Smooth muscle cell (in vitro differentiated cells): ENCODE data around the gene TMEM191C. TPM values are rescaled to one million over a fixed set of nuclear protein-coding genes. Genes with fewer than 3 reads are reported as not detected.
"Not testable (repeated sequence)": the region's sequence is repeated elsewhere in the genome, so short reads cannot be mapped to it uniquely, and the experiment has no call there.

Source experiments
- DNase-seq: peaks from one replicate; lab custom pipeline; 2025; ENCODE audit not compliant: unreplicated experiment; lab: John Stamatoyannopoulos, UW
- H2AFZ ChIP-seq: fragments of 200-600 bp; sonication (generic); 2 replicates; pipeline ENCODE4 v1.6.0; 2016; ENCODE audit warnings: antibody characterized with exemption, low read depth, mild to moderate bottlenecking
- H3F3A ChIP-seq: fragments of 200-600 bp; sonication (generic); 2 replicates; pipeline ENCODE4 v1.6.0; 2017; ENCODE audit warnings: antibody characterized with exemption, low read depth
- H3K27ac ChIP-seq: fragments of 200-600 bp; sonication (generic); 2 replicates; pipeline ENCODE4 v1.5.1; 2016; ENCODE audit warnings: low read depth, mild to moderate bottlenecking
- H3K27me3 ChIP-seq: fragments of 200-600 bp; sonication (generic); 2 replicates; pipeline ENCODE4 v1.6.1; 2016; ENCODE audit warnings: low read depth, mild to moderate bottlenecking
- H3K36me3 ChIP-seq: fragments of 200-600 bp; sonication (generic); 2 replicates; pipeline ENCODE4 v1.5.1; 2016; ENCODE audit warnings: low read depth
- H3K4me1 ChIP-seq: fragments of 200-600 bp; sonication (generic); 2 replicates; pipeline ENCODE4 v1.5.1; 2016; ENCODE audit warnings: low read depth
- H3K4me2 ChIP-seq: fragments of 200-600 bp; sonication (generic); 2 replicates; pipeline ENCODE4 v1.6.0; 2016; ENCODE audit warnings: mild to moderate bottlenecking
- H3K4me3 ChIP-seq: fragments of 200-600 bp; sonication (generic); 2 replicates; pipeline ENCODE4 v1.5.1; 2016; ENCODE audit warnings: mild to moderate bottlenecking
- H3K79me2 ChIP-seq: fragments of 200-600 bp; sonication (generic); 2 replicates; pipeline ENCODE4 v1.6.0; 2016; ENCODE audit warnings: low read depth, mild to moderate bottlenecking
- H3K9ac ChIP-seq: fragments of 200-600 bp; sonication (generic); 2 replicates; pipeline ENCODE4 v1.6.0; 2016; ENCODE audit warnings: low read depth
- H3K9me3 ChIP-seq: fragments of 200-600 bp; sonication (generic); replicated peaks from 2 replicates; pipeline ENCODE4 v1.5.1; 2016; ENCODE audit warnings: low read depth
- H4K20me1 ChIP-seq: fragments of 200-600 bp; sonication (generic); 2 replicates; pipeline ENCODE4 v1.6.0; 2016; ENCODE audit warnings: low read depth
- WGBS: methylation state at CpG from one replicate; pipeline ENCODE4 v1.1.7; 2016; ENCODE audit warnings: low lambda C conversion rate; 5-methylcytosine and 5-hydroxymethylcytosine counted together
- polyA plus RNA-seq: library from polyadenylated mRNA; unstranded; fragments of >200 nt; fragmentation: Nextera tagmentation; extraction: Ambion mirVana; gene quantifications from 2 replicates; pipeline ENCODE4 v1.2.1, GENCODE V29; 2016
- total RNA-seq: library from RNA; depleted of rRNA; stranded (reverse); fragments of >200 nt; gene quantifications from 2 replicates; pipeline ENCODE4 v1.2.3, GENCODE V29; 2014

TMEM191C gene
- total RNA-seq (0.40 and 3.2 TPM in 2 replicates), polyA plus RNA-seq (1.4 and 6.0 TPM in 2 replicates)

DNA sequence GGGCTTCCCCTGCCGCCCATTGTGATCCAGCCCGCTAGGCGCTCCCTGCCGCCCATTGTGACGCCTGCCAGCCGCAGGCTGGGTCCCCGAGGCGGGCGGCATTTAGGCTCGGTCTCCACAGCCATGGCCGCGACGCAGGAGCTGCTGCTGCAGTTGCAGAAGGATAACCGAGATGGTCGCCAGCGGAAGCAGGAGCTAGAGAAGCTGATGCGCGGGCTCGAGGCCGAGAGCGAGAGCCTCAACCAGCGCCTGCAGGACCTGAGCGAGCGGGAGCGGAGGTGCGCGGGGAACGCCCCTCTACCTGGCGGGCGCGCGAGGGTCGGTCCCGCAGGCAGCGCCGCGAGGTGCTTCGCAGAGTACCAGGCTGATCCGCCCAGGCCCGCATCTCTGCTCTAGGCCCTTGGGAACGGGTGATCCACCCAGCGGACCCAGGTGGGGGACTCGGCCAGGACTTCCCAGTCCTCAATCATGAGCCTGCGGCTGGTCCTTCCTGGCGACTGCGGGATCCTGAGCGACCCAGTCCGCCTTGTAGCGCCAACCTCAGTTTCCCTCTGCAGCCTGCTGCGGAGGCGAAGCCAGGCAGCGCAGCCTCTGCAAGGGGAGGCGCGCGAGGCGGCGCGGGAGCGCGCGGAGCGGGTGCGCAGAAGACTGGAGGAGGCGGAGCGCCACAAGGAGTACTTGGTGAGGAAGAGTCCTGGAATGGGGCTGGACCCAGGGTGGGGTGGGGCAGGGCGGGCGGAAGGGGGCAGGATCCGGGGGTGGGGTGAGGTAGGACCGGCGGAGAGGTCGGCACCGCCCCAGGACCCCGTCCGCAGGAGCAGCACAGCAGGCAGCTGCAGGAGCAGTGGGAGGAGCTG, at the start of gene TMEM191C:
Gene TMEM191C (plus strand): TSS at position 51 of the 857 bp plus-strand sequence. CDS start 73 bp downstream, at position 124.
- WGBS = no CpG with 5 or more reads among the region's 74 CpGs
- peak within 1 kb of the TSS; percentile 40 for H3K4me2 ChIP-seq

DNA sequence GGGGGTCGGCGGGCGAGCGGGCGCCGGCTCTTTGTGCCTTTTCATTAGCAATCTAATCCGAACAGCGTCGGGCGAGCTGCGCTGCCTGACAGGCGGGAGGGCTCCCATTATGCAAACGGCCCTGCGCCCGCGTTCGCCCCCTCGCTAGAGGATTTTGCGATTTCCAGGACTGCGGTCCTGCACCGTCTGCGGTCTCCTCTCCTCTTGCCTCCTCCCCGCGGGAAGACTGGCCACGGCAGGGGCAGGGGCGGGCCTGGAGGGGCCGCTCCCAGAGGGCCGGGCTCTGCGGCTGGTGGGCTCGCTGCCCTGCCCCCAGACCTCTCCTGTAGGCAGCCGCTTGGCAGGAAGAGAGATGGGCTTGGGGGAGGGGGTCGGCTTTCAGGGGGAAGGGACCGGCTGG, 49.3 kb upstream of the TMEM191C start:
- H3K27me3 ChIP-seq, H4K20me1 ChIP-seq, DNase-seq, H3K36me3 ChIP-seq, H3K9ac ChIP-seq, H3K9me3 ChIP-seq, H3K4me1 ChIP-seq, H2AFZ ChIP-seq, H3K79me2 ChIP-seq, H3F3A ChIP-seq: not testable (repeated sequence)
- peak overlapping the region; percentile 56 for H3K4me3 ChIP-seq
- peak overlapping the region; percentile 52 for H3K27ac ChIP-seq
- 3% methylated on average over 24 of the region's 33 CpGs for WGBS
- peak overlapping the region; percentile 78 for H3K4me2 ChIP-seq

More for the DNA sequence above, at the start of gene TMEM191C:
- DNase-seq, H3K9ac ChIP-seq, H3F3A ChIP-seq, H3K36me3 ChIP-seq, H3K4me1 ChIP-seq, H3K27ac ChIP-seq, H4K20me1 ChIP-seq, H3K79me2 ChIP-seq, H2AFZ ChIP-seq, H3K27me3 ChIP-seq, H3K9me3 ChIP-seq: not testable (repeated sequence)
- peak within 1 kb of the TSS; percentile 42 for H3K4me3 ChIP-seq

DNA sequence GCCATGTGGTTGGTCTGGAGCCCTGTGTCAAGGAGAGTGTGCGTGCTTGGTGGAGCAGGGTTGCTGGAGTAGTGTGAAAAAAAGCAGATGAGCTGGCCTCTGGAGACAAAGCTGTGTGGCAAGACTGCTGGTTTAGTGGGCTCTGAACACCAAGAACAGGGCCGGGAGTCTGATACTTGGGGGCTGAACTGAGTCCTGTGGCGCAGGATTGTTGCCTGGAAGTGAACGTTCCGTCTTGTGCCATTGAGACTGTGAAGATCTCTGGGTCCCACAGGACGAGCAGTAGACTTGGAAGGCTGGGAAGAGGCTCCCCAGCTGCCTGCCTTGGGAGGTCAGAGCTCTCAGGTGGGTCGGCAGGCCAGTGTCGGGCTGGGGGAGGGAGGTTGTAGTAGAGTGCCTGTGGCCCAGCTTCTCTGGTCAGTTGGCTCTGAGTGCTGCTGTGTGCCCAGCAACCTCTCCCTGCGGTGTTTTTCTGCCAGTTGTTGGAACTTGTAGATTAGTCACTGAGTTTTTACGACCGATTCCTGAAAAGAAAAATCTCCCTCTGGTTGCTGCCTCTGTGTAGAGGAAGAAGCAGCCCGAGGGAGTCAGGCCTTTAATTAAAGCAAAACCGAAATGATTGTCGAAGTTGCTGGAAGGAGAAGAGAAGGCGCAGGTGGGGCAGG, 48.1 kb upstream of the TMEM191C start:
- Histone ChIP-seq H3K4me2 (peak overlapping the region; percentile 42), H3K27ac (peak overlapping the region; percentile 84), H3K4me3 (peak overlapping the region; percentile 23)
- not testable (repeated sequence) for H3K27me3 ChIP-seq, H3K4me1 ChIP-seq, H3K79me2 ChIP-seq, DNase-seq, H3K36me3 ChIP-seq, H2AFZ ChIP-seq, H3K9me3 ChIP-seq, H3K9ac ChIP-seq, H4K20me1 ChIP-seq, H3F3A ChIP-seq
- WGBS = 20% methylated on average over 5 of the region's 15 CpGs

DNA sequence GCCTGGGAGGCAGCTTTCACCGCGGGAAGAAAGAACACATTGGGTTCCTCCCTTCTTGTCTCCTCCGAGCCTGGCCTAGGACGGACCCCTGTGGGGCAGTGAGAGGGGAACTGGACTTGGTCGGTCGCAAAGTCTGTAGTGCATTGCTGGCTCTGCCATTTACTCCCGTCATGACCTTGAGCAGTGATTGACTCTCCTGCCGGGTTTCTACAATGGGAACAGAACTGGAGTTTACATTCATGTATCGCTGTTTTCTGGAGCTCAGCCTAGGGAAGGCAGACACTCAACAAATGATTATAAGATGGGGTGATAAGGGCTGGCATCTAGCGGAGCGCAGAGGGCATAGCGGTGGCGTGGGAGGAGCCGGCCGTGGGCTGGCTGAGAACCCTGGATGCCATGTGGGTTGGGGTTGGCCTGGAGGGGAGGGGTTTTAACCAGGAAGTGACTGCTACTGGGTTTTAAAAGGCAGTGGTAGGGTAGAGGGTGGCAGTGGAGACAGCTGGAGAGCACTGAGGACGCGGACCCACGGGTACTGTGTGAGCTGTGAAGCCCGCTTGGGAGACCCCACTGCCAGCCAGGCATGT, 46.9 kb upstream of the TMEM191C start:
- DNase-seq, H3K9me3 ChIP-seq, H2AFZ ChIP-seq, H3K79me2 ChIP-seq, H3K27me3 ChIP-seq, H4K20me1 ChIP-seq, H3K36me3 ChIP-seq, H3K4me1 ChIP-seq, H3K9ac ChIP-seq, H3F3A ChIP-seq: not testable (repeated sequence)
- Histone ChIP-seq H3K4me3 (peak overlapping the region; percentile 32), H3K4me2 (peak overlapping the region; percentile 77), H3K27ac (peak overlapping the region; percentile 49)
- WGBS = 7% methylated on average over 8 of the region's 19 CpGs

DNA sequence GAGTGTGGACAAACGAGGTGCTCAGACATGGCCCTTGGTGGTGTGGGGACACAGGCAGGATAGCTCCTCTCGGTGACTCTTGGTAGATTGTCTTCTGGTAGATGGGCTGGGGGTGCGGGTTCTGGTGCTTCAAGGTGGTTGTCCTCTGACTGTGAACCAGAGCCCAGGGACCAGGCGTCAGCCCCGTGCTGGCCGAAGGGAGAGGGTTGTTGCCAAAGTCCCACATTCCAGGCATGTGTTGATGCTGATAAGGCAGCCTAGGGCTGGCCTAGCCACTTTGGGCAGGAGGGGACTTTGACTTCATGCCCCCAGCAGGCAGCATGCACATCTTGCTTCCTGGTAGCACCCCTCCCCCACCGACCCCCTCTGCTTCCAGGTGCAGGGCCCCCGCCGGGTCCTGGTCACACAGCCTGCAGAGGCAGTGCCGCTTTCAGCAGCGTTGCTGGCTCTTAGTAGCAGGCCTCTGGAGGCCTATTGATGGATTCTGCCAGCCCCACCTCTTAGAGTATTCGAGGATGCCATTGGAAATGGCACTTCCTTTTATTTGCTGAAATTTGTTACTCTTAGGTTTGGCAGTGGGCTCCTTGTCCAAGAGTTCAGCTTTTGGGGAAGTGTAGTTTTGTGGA, 43.0 kb upstream of the TMEM191C start:
- not testable (repeated sequence) for H3K79me2 ChIP-seq, H3F3A ChIP-seq, H3K4me2 ChIP-seq, H3K9me3 ChIP-seq, H3K27me3 ChIP-seq, H2AFZ ChIP-seq, H3K4me3 ChIP-seq, H3K9ac ChIP-seq, H3K4me1 ChIP-seq, DNase-seq, H3K36me3 ChIP-seq, H3K27ac ChIP-seq, H4K20me1 ChIP-seq
- no CpG with 5 or more reads among the region's 12 CpGs for WGBS

DNA sequence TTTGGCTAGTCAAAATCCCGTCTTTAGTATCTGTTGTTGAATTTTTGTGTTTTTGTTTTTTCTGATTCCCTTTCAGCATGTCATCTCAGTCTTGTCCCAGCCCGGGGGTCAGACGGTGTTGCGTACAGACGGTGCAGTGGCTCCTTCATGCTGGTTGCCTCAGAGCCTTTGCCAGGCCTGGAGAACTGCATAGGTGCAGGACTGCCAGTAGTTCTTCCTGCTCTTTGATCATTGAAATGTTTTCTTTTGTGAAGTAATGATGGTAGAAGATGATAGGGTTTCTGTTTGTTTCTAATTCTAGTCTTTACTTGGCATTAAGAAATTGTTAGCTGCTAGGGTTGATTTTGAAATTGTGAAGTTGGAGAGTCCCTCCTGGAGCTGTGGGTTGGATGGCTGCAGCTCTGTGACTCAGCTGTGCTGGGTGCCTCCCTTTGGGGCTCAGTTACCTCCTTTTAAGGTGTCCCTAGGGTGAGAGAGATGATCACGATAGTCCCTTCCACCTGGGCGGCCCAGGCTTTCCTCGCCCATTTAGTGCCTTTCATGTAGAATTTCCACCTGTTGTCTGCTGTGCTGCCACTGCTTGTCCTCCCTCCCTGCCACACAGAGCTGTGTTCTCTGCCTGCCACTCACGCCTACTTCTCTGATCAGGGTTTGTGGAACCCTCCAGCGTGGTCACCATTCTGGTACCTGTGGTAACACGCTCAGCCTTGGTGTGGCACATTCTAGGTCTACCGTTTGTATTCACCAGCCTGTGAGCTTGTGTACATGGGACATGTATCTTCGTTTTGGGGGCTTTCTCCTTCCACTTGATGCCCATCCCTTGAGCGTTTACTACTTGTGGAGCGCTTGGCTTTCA, 32.6 kb upstream of the TMEM191C start:
- not testable (repeated sequence) for H3K27me3 ChIP-seq, H3K9me3 ChIP-seq, DNase-seq, H3K4me2 ChIP-seq, H3K79me2 ChIP-seq, H4K20me1 ChIP-seq, H3K4me1 ChIP-seq, H2AFZ ChIP-seq, H3K36me3 ChIP-seq, H3F3A ChIP-seq, H3K27ac ChIP-seq, H3K9ac ChIP-seq, H3K4me3 ChIP-seq
- no CpG with 5 or more reads among the region's 15 CpGs for WGBS

DNA sequence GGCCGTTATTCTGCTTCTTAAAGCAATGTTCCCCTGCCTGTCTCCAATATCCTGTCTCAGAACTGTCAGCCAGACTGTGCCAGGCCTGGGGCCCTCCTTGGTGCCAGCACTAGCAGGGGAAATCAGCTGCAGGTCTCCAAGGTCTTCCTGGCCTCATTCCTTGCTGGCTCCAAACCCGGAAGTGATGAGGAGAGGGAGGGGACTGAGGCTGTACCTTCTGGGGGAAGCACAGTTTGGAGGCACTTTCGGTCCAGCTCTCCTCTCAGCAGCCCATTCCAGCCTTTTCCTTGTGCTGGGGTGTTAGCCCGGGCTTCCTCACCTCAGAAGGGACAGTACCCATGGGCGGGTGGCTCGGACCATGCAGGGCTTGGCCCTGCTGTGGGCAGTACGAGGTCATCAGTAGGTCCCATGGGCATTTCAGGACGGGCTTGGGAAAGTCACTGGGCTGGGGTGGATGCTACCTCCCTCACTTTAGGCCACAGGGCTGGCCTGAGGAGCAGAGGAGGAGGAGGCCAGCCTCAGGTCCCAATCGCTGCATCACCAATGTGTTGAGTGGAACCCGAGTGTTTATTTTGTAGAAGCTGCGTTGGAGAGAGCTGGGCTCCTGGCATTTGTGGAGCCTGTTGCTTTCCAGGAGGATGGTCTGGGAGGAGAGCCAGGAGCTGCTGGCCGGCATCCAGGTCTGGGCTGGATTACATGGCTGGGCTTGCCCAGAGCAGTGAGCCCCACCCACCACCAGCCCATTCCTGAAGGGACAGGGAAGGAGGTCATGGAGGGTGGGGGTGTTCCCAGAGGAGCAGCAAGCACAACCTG, 31.0 kb upstream of the TMEM191C start:
- WGBS = 74% methylated on average over 4 of the region's 12 CpGs
- not testable (repeated sequence) for H3K27me3 ChIP-seq, H3K27ac ChIP-seq, H3K4me1 ChIP-seq, H2AFZ ChIP-seq, H3K4me3 ChIP-seq, H3K9me3 ChIP-seq, H3K4me2 ChIP-seq, H3K36me3 ChIP-seq, DNase-seq, H3F3A ChIP-seq, H4K20me1 ChIP-seq, H3K9ac ChIP-seq, H3K79me2 ChIP-seq
